A549 treated with AZD9567 at 1 μM for 4 hours (cell line): ENCODE results near the gene MRPS9. TPM values are rescaled to one million over a fixed set of nuclear protein-coding genes. Genes with fewer than 3 reads are reported as not detected.

Source experiments
- total RNA-seq: library from RNA; stranded (reverse); fragments of 200-300 nt; extraction: Qiagen RNA extraction; gene quantifications from 5 replicates; pipeline ENCODE4 v1.2.3, GENCODE V29; 2022; ENCODE audit not compliant: insufficient read depth

Gene MRPS9
- 30.3 to 40.4 TPM (median 32.5 TPM) in 5 replicates for total RNA-seq

GRCh38 chr2:105037572-105038382 lies at the start of gene MRPS9:
TSS of gene MRPS9 (plus strand) at chr2:105038069. CDS start at chr2:105038093, 24 bp downstream.

Other genes starting within 250 kb of the MRPS9 start
- gene POU3F3, start 184.0 kb upstream of the MRPS9 start, total RNA-seq: 0.02 to 0.03 TPM in 2 of 5 replicates, not detected in the others
- gene GPR45, start 203.7 kb downstream of the MRPS9 start, total RNA-seq: 0.15 TPM in 1 of 5 replicates, not detected in the others